Eye (tissue), 1 donor: Measurements from ENCODE around the gene RNF149.
A peak's percentile ranks its signal among the peaks of the same experiment; 100 is the strongest.
"Not testable (repeated sequence)": the region's sequence is repeated elsewhere in the genome, so short reads cannot be mapped to it uniquely, and the experiment has no call there.

Source experiments
- DNase-seq: peaks from one replicate; pipeline ENCODE4 v3.0.0-alpha.2; 2015

The RNF149 gene

DNA sequence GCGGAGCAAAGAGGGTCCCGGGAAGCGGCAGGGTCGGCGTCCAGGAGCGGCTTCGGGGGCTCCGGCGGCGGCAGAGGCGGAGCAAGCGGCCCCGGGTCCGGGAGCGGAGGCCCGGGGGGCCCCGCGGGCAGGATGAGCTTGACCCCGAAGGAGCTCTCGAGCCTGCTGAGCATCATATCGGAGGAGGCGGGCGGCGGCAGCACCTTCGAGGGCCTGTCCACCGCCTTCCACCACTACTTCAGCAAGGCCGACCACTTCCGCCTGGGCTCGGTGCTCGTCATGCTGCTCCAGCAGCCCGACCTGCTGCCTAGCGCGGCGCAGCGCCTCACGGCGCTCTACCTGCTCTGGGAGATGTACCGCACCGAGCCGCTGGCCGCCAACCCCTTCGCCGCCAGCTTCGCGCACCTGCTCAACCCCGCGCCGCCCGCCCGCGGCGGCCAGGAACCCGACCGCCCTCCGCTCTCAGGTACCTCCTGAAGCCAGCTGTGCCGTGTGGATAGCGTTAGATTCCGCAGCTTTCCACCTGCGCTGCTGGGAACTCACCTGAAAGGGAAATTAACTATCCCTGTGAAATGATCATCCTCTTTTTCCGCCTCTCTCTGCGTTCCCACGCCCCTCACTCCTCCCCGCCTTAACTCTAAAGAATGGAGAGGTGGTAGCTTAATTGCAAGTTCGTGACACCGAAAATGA, 55.3 kb downstream of the RNF149 start:
- peak; percentile 37 for DNase-seq

DNA sequence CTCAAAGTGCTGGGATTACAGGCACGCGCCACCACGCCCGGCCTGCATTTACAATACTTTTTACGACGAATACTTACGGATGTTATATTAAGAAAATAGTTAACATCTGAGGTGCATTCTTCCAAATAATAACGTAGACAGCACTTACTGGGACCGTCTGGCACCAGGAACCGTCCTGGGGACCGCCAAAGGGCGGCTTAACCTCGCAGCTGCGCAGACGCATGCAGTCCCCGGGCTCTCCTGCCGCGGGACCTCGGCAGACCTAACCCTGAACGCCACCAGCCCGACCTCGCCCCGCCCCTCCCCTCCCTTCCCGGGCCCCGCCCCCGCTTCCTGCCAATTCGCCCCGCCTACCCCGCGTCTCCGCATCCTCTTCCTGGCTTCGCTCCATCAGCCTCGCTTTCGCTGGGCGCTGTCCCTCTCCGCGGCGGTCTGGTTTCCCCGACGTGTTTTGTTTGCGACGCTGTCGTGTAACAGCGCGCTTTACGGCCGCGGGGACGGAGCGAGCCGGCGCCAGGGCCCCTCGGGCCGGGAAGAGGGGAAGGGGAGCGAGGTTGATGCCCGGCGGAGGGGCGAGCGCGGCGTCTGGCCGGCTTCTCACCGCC, 56.0 kb downstream of the RNF149 start, which contains the start of gene CNOT11:
CNOT11 (plus strand) TSS at position 479 of the 605 bp plus-strand sequence; CDS start at position 558, 79 bp downstream.
- DNase-seq = peak; percentile 100

DNA sequence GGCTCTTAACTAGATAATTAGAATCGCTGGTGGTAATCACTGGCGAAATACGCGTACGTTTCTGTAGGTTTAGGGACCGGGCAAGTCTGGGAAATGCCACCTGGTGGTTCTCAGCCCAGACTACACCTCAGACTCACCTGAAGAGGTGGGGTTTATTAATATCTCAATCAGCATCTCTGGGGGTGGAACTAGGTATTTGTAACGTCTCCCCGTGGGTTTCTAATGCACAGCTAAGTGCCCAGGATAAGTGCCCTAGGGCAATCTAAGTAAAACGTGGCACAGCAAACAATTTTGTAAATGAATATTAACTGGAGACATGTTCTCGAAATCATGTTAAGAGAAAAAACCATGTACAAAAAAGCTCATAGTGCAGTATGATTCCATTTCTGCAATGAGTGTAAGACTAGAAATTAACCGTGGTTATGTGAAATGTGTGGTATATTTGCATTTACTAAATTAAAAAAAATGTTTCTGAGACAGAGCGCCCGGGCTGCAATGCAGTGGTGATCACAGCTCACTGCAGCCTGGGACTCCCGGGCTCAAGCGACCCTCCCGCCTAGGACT, 56.6 kb downstream of the RNF149 start:
- DNase-seq = no peak

DNA sequence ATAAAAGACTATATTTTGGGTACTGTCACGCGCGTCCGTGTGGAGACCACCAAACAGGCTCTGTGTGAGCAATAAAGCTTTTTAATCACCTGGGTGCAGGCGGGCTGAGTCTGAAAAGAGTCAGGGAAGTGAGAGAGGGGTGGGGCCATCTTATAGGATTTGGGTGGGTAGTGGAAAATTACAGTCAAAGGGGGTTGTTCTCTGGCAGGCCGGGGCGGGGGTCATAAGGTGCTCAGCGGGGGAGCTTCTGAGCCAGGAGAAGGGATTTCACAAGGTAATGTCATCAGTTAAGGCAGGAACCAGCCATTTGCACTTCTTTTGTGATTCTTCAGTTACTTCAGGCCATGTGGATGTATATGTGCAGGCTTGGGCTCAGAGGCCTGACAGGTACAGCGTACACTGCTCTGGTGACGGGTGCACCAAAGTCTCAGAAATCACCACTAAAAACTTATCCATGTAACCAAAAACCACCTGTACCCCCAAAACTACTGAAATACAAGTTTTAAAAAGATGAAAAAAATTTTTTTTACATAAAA, 57.2 kb downstream of the RNF149 start:
- not testable (repeated sequence) for DNase-seq

DNA sequence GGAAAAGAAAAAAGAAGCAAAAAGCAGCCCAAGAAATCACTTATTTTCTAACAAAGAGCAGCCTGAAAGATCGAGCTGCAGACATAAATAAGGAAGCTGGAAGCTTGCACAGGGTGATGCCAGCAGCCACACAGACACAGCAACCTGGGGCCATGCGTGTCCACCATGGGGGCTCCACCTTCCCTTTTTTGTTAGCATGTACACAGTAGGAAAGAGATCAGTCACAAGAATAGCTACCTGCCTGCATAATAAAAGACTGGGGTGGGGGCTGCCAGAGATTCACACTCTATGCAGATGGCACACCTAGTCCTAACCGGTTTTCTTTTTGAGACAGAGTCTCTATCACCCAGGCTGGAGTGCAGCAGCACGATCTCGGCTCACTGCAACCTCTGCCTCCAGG, 58.7 kb downstream of the RNF149 start:
- no peak for DNase-seq

DNA sequence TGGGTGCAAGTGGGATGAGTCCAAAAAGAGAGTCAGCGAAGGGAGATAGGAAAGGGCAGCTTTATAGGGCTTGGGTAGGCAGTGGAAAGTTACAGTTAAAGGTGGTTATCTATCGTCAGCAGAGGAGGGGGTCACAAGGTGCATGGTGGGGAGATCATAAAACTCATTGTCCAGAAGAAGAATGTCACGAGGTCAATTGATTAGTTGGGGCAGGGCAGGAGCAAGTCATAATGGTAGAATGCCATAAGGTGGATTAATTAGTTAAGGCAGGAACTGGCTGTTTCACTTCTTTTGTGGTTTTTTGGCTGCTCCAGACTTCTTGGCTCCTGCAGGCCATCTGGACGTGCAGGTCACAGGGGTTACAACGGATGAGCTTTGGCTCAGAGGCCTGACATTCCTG, 59.7 kb downstream of the RNF149 start:
- not testable (repeated sequence) for DNase-seq

DNA sequence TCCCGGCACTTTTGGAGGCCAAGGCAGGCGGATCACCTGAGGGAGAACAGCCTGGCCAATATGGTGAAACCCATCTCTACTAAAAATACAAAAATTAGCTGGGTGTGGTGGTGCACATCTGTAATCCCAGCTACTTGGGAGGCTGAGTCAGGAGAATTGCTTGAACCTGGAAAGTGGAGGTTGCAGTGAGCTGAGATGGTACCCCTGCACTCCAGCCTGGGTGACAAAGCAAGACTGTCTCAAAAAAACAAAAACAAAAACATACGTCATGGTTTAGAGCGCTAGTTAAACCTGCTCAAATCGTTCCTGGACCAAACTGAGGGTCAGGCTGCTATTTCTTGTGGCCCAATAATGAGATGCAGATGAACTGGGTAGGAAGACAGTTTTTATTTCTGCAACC, 63.0 kb downstream of the RNF149 start:
- DNase-seq = not testable (repeated sequence)

DNA sequence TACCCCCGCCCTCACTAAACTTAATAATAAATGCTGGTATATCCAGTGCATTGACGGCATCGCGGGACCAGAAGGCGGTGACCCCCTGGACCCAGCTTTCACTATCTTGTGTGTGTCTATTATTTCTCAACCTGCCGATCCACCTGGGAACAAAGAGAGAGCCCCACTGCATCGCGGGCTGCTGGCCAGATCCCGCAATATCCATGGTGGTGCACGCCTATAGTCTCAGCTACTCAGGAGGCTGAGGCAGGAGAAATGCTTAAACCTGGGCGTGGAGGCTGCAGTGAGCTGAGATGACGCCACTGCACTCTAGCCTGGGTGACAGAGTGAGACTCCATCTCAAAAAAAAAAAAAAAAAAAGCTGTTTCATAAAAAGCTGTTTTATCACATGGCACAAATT, 63.6 kb downstream of the RNF149 start:
- DNase-seq = not testable (repeated sequence)

DNA sequence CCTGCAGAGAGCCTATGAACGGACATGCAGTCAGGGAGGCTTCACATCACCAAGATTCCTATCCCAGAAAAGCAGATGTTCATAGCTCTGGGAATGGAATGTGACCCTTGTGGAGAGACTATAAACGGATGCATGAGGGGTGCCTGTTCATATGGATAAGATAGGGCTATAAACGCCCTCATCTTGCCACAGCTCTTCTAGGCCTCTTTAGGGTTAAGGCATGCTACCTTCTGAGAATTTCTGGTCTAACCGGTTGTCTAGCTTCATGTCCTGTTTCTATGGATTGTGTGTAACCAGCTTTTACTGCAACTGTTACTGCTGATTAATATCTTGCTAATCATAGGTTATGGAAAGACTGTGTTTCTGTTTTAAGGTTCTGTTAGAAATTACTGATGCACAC, 64.1 kb downstream of the RNF149 start:
- DNase-seq = not testable (repeated sequence)

DNA sequence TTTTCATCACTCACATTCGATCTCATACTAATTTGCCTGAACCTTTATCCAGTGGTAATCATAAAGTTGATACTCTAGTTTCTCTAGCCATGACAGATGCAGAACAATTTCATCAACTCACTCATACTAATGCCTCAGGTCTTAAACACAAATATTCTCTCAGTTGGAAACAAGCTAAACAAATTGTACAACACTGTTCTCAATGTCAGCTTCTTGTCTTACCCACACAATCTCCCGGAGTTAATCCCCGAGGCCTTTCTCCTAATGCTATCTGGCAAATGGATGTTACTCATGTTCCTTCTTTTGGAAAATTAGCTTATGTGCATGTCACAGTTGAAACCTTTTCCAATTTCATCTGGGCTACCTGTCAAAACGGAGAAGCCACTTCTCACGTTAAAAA, 67.3 kb downstream of the RNF149 start:
- peak; percentile 26 for DNase-seq

DNA sequence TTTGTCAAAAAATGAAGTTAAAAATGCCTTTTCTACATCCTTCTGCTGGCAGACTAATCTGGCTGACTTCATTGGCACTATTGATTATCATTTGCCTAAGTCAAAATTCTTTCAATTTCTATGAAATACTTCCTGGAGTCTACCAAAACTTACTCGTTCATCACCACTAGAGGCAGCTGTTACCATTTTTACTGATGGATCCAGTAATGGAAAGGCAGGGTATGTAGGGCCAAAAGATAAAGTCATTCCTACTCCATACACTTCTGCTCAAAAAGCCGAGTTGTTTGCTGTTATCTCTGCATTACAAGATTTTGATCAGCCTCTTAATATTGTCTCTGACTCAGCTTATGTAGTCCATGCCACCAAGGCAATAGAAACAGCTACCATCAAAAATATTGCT, 67.8 kb downstream of the RNF149 start:
- not testable (repeated sequence) for DNase-seq

DNA sequence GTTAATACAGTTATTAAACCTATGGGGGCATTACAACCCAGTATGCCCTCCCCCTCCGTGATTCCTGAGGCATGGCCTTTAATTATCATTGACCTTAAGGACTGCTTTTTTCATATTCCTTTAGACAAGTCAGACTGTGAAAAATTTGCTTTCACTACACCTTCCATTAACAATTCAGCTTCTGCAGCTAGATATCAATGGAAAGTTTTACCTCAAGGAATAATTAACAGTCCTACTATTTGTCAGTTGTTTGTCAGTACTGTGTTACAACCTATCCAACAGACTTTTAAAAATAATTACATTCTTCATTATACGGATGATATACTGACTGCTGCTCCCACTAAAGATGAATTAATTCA, 68.8 kb downstream of the RNF149 start:
- not testable (repeated sequence) for DNase-seq

DNA sequence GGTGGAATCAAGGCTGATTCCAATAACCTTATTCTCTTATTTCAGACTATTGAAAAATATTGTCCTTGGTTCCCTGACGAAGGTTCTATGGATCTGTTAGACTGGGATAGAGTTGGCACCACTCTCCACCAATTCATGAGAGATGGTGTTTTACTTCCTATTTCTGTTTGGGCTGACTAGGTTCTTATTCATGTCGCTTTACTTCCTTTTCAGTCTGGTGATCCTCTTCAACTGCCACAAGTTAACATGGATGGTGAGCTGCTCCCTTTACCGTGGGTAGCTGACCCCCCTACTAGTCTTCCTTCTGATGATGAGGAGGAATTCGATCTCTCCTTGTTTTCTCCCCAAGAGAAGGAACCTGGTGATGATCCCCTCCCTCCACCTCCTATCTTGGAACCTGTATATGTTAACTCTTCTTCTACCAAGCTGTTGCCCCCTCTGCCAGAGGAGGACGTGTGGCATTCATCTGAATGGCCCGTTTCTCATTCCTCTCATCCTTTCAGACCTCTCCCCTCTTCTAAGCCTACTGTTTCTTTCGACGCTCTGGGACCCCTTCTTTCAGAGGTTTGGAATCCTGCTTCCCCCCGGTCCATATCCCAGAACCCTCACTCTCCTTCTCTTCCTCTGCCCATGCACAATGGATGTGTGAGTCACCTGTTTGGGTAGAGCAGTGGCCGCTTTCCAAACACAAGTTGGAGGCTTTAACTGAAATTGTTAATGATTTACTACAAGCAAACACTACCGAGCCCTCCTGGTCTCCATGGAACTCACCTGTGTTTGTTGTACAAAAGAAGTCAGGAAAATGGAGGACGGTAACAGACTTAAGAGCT, 69.4 kb downstream of the RNF149 start:
- DNase-seq = no peak

DNA sequence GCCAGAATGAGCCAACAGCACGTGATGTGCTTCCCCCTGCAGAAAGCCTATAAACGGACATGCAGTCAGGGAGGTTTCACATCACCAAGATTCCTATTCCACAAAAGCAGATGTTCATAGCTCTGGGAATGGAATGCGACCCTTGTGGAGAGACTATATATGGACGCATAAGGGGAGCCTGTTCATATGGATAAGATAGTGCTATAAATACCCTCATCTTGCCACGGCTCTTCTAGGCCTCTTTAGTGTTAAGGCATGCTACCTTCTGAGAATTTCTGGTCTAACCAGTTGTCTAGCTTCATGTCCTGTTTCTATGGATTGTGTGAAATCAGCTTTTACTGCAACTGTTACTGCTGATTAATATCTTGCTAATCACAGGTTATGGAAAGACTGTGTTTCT, 70.6 kb downstream of the RNF149 start:
- not testable (repeated sequence) for DNase-seq

DNA sequence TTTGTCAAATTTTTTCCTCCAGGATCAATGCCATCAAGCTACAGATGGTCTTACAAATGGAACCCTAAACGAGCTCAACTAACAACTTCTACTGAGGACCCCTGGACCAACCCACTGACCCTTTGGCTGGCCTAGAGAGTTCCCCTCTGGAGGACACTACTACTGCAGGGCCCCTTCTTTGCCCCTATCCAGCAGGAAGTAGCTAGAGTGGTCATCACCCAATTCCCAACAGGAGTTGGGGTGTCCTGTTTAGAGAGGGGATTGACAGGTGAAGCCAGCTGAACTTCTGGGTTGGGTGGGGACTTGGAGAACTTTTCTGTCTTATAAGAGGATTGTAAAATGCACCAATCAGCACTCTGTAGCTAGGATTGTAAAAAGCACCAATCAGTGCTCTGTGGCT, 72.5 kb downstream of the RNF149 start:
- DNase-seq = not testable (repeated sequence)

DNA sequence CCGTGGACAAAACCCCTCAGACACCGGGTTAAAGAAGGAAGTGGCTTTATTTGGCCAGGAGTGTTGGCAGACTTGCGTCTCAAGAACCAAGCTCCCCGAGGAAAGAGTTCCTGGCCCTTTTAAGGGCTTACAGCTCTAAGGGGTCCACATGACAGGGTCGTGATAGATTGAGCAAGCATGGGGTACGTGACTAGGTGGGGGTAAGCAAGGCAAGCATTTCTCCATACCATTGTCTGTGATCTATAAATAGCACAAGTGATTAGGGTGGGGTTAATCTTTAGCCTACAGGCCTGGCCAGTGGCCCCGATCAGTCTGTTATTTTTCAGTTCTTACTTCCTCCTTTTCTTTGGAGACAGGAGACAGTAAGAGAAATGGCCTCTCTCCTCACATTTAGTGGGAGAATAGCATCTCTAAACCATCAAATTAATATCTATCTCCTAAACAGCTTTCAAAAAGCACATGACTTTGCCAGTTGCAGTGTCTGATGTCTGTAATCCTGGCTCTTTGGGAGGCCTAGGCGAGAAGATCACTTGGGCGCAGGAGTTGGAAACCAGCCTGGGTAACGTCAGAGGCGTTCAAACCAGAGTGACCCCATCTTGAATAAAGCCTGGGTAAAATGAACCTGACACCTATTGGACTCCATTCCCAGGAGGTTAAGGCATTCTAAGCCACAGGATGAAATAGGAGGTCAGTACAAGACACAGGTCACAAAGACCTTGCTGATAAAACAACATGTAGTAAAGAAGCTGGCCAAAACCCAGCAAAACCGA, 74.1 kb downstream of the RNF149 start:
- no peak for DNase-seq

DNA sequence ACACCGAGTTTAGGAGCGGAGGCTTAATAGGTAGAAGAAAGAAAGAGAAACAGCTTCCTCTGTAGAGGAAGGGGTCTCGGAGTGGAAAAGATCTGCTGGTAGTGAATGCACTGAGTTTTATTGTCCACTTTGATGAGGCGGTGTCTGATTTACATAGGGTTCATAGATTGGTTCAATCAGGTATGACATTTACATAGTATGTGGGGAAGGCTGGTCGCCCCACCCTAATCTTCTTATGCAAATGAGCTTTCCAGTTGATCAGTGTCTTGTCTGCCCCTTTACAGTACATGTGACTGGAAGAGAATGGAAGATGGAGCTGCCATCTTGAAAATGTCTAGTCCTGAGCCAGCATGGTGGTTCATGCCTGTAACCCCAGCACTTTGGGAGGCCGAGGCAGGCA, 75.7 kb downstream of the RNF149 start:
- no peak for DNase-seq

DNA sequence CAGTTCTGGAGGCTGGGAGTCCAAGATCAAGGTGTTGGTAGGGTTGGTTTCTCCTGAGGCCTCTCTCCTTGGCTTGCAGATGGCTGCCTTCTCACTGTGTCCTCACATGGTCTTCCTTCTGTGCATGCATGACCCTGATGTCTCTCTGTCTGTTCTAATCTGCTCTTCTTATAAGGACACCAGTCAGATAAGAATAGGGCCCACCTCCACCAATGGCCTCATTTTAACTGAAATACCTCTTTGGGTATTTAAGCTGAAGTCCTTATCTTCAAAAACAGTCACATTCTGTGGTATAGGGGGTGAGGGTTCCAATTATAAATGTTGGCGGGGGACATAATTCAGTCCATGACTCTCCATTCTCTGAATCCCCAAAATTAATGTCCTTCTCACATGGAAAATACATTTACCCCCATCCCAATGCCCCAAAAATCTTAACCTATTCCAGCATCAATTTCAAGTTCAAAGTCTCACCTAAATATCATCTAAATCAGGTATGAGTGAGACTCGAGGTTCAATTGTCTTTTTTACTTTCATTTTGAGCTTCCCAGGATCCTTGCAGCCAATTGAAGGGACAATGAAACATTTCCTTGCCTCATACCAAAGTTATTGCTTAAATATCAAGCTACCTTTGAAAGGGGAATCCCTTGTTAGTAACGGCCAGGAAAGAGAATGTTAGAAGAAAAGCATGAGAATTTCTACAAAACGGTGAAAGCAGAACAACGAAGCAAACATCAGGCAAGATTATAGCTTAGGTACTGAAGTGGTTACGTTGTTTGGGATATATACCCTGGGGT, 76.4 kb downstream of the RNF149 start:
- no peak for DNase-seq

DNA sequence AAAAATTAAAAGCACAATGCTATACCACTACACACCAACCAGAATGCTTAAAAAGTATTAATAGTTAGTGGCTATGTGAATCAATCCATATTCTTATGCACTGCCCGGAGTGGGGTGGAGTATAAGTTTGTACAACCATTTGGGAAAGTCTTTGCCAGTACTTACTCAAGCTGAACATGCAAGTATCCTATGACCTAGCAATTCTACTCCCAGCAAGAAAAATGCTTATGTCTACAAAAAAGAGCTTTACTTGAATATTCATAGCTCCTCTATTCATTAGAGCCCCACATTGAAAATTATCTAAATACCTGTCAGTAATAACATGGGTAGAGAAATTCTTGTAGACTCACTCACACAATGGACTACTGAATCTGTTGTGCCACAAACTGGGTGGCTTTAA, 77.3 kb downstream of the RNF149 start:
- DNase-seq = no peak

DNA sequence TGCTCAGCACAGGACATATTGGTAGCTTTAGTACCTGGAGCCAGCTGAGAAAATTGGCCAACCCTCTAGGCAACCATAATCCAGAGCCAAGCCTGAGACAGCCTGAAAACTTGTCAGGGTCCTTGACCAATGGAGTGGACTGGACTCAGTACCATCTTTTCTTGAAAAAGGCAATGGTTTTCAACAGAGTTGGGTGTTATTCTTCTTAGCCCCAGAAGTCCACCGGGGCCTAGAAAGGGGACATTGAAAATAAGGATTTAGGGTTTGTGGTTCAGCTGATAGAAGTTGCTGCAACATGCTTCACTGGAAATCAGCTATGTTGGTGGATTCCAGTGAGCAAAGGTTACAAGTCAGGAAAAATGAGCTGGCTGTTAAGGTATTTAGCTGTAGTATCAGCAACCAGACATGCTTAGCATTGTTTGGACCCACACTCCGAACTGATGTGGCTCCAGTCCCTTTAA, 77.9 kb downstream of the RNF149 start:
- no peak for DNase-seq
